ENCODE results near the gene MUC20. TPM values are rescaled to one million over a fixed set of nuclear protein-coding genes. Genes with fewer than 3 reads are reported as not detected.

MUC20 gene
- total RNA-seq, 1 experiment from 2014 or later = 4.7 TPM

Other genes with a start within 250 kb of the MUC20 start
- gene PPP1R2, start 177.7 kb upstream of the MUC20 start, total RNA-seq (2014; rRNA removed; shearing (Covaris generic)) = 103 and 133 TPM in 2 replicates
- gene APOD, start 137.0 kb upstream of the MUC20 start, total RNA-seq (2014; rRNA removed; shearing (Covaris generic)) = 1.3 and 2.9 TPM in 2 replicates
- 0.12 and 0.20 TPM in 2 replicates for gene MUC4, start 91.0 kb downstream of the MUC20 start, total RNA-seq (2014; rRNA removed; shearing (Covaris generic))
- 45.2 and 51.8 TPM in 2 replicates for gene TNK2, start 187.6 kb downstream of the MUC20 start, total RNA-seq (2014; rRNA removed; shearing (Covaris generic))